Stimulated activated CD8-positive, alpha-beta memory T cell treated with anti-CD3 and anti-CD28 coated beads, Interleukin-12 subunit alpha, Interleukin-12 subunit beta, amount 100 ng/mL, for 4 hours (primary cell): ENCODE measurements around the gene LRBA.

Experiments
- DNase-seq: peaks from one replicate; pipeline ENCODE4 v3.0.0-alpha.2; 2020; ENCODE audit warnings: low read depth

LRBA gene

GRCh38 chr4:150363721-150364688, 651.1 kb downstream of the LRBA start:
- DNase-seq: no peak

GRCh38 chr4:150358691-150359090, 656.4 kb downstream of the LRBA start:
- DNase-seq: no peak

GRCh38 chr4:150357829-150358228, 657.3 kb downstream of the LRBA start:
- no peak for DNase-seq

GRCh38 chr4:150355858-150356455, 659.1 kb downstream of the LRBA start:
- DNase-seq: no peak

GRCh38 chr4:150355418-150355817, 659.7 kb downstream of the LRBA start:
- no peak for DNase-seq

- no peak for DNase-seq
These were observed 660.8 kb downstream of the LRBA start for GRCh38 chr4:150354214-150354796.

- DNase-seq: no peak
These were observed 667.0 kb downstream of the LRBA start for GRCh38 chr4:150348079-150348478.

GRCh38 chr4:150345207-150345744, 669.8 kb downstream of the LRBA start:
- DNase-seq: no peak

GRCh38 chr4:150343796-150344195, 671.3 kb downstream of the LRBA start:
- DNase-seq: no peak

- no peak for DNase-seq
These were observed 672.1 kb downstream of the LRBA start for GRCh38 chr4:150342945-150343344.

- DNase-seq: no peak
These were observed 677.4 kb downstream of the LRBA start for GRCh38 chr4:150337734-150338133.

- no peak for DNase-seq
These were observed 678.2 kb downstream of the LRBA start for GRCh38 chr4:150336676-150337412.

- DNase-seq: no peak
These were observed 682.1 kb downstream of the LRBA start for GRCh38 chr4:150332961-150333360.

- DNase-seq: no peak
These were observed 683.0 kb downstream of the LRBA start for GRCh38 chr4:150332086-150332485.

GRCh38 chr4:150329373-150329772, 685.7 kb downstream of the LRBA start:
- no peak for DNase-seq

GRCh38 chr4:150328496-150328895, 686.6 kb downstream of the LRBA start:
- no peak for DNase-seq

GRCh38 chr4:150327262-150327780, 687.8 kb downstream of the LRBA start:
- no peak for DNase-seq

GRCh38 chr4:150325872-150326271, 689.2 kb downstream of the LRBA start:
- DNase-seq: no peak

GRCh38 chr4:150323406-150324325, 691.4 kb downstream of the LRBA start:
- DNase-seq: no peak

GRCh38 chr4:150322646-150323045, 692.4 kb downstream of the LRBA start:
- DNase-seq: no peak

GRCh38 chr4:150321113-150321512, 694.0 kb downstream of the LRBA start:
- DNase-seq: no peak
